Endometrial microvascular endothelial cells (primary cell): Measurements from ENCODE around the gene MACIR. TPM values are rescaled to one million over a fixed set of nuclear protein-coding genes. Genes with fewer than 3 reads are reported as not detected.

Source experiments
- in situ Hi-C: cut with HindIII; loops from 2 replicates; pipeline ENCODE4 v1.10.0; 2017; ENCODE audit warnings: low sequenced_read_pairs, low pct_unique_long_range_greater_than_20kb; ENCODE audit errors: inconsistent ontology term
- total RNA-seq: library from RNA; depleted of rRNA; stranded (reverse); fragments of >200 nt; gene quantifications from one replicate; pipeline ENCODE4 v1.2.3, GENCODE V29; 2015; ENCODE audit errors: inconsistent ontology term

The MACIR gene
- total RNA-seq, 1 donor from 2014 or later = 11.0 TPM

GRCh38 chr5:103237778-103238177 is 20.8 kb upstream of the MACIR start:
- in situ Hi-C loops = no loop called here

GRCh38 chr5:103243665-103244064 is 14.9 kb upstream of the MACIR start:
- in situ Hi-C loops = no loop called here

- in situ Hi-C loops = no loop called here
Measured at GRCh38 chr5:103244398-103244797, 14.2 kb upstream of the MACIR start.

GRCh38 chr5:103245761-103246160 is 12.8 kb upstream of the MACIR start:
- in situ Hi-C loops = no loop called here

- in situ Hi-C loops = no loop called here
Measured at GRCh38 chr5:103247118-103247517, 11.4 kb upstream of the MACIR start.

GRCh38 chr5:103249068-103249467 is 9.5 kb upstream of the MACIR start:
- in situ Hi-C loops = no loop called here

GRCh38 chr5:103254921-103255320 is 3.6 kb upstream of the MACIR start:
- in situ Hi-C loops = no loop called here

- in situ Hi-C loops = no loop called here
Measured at GRCh38 chr5:103255691-103256090, 2.9 kb upstream of the MACIR start.

- in situ Hi-C loops = no loop called here
Measured at GRCh38 chr5:103256178-103256577, 2.4 kb upstream of the MACIR start.

- in situ Hi-C loops = no loop called here
Measured at GRCh38 chr5:103258957-103259704, 568 bp downstream of the MACIR start.

- in situ Hi-C loops = no loop called here
Measured at GRCh38 chr5:103259705-103260355, 1.3 kb downstream of the MACIR start.

GRCh38 chr5:103260951-103261350 is 2.4 kb downstream of the MACIR start:
- in situ Hi-C loops = no loop called here

GRCh38 chr5:103262422-103262871 is 3.9 kb downstream of the MACIR start:
- in situ Hi-C loops = no loop called here

- in situ Hi-C loops = no loop called here
Measured at GRCh38 chr5:103263054-103263453, 4.5 kb downstream of the MACIR start.

- in situ Hi-C loops = no loop called here
Measured at GRCh38 chr5:103264508-103264907, 5.9 kb downstream of the MACIR start.

GRCh38 chr5:103270581-103270980 is 12.0 kb downstream of the MACIR start:
- in situ Hi-C loops = no loop called here

- in situ Hi-C loops = no loop called here
Measured at GRCh38 chr5:103271570-103272289, 13.2 kb downstream of the MACIR start.

GRCh38 chr5:103272377-103272776 is 13.8 kb downstream of the MACIR start:
- in situ Hi-C loops = no loop called here

- in situ Hi-C loops = no loop called here
Measured at GRCh38 chr5:103273952-103274351, 15.4 kb downstream of the MACIR start.

- in situ Hi-C loops = no loop called here
Measured at GRCh38 chr5:103275851-103276250, 17.3 kb downstream of the MACIR start.
